ENCODE data around the gene CRYGD.

- no peak for TF ChIP-seq CTCF (IDR thresholded peaks at IDR 0.05)
- no peak for TF ChIP-seq POLR2A (IDR thresholded peaks at IDR 0.05)
These were observed 40.8 kb upstream of the CRYGD start for GRCh38 chr2:208164951-208165755.

Measured in heart left ventricle (tissue), 13 donors.